H9 (cell line): ENCODE results near the gene IFT81. TPM values are rescaled to one million over a fixed set of nuclear protein-coding genes. Genes with fewer than 3 reads are reported as not detected.

Experiments
- DNase-seq: peaks from one replicate; pipeline ENCODE4 v3.0.0-alpha.2; 2017
- H2AFZ ChIP-seq: one replicate; pipeline ENCODE4 v1.6.1; 2013; ENCODE audit warnings: mild to moderate bottlenecking, low read length, control low read depth, moderate library complexity
- H2AK5ac ChIP-seq: 2 replicates; pipeline ENCODE4 v1.6.1; 2013; ENCODE audit warnings: low read length, control low read depth, mixed read lengths; ENCODE audit not compliant: insufficient read length
- H2BK120ac ChIP-seq: one replicate; pipeline ENCODE4 v1.6.1; 2013; ENCODE audit warnings: low read depth, mild to moderate bottlenecking, low read length, control low read depth, inconsistent platforms; ENCODE audit not compliant: poor library complexity, severe bottlenecking
- H2BK12ac ChIP-seq: 2 replicates; pipeline ENCODE4 v1.6.1; 2013; ENCODE audit warnings: low read length, control low read depth, mixed read lengths, low read depth; ENCODE audit not compliant: insufficient read length
- H2BK15ac ChIP-seq: 2 replicates; pipeline ENCODE4 v1.6.1; 2013; ENCODE audit warnings: low read depth, low read length, control low read depth
- H2BK20ac ChIP-seq: one replicate; pipeline ENCODE4 v1.6.1; 2013; ENCODE audit warnings: low read depth, mild to moderate bottlenecking, low read length, control low read depth, inconsistent platforms; ENCODE audit not compliant: poor library complexity, severe bottlenecking
- H2BK5ac ChIP-seq: 2 replicates; pipeline ENCODE4 v1.6.1; 2013; ENCODE audit warnings: low read length, control low read depth, mixed read lengths; ENCODE audit not compliant: insufficient read length
- H3K14ac ChIP-seq: 2 replicates; pipeline ENCODE4 v1.6.1; 2013; ENCODE audit warnings: low read length, control low read depth; ENCODE audit not compliant: insufficient read depth
- H3K18ac ChIP-seq: 2 replicates; pipeline ENCODE4 v1.6.1; 2013; ENCODE audit warnings: low read depth, mild to moderate bottlenecking, mixed read lengths, low read length, control low read depth; ENCODE audit not compliant: insufficient read length
- H3K23ac ChIP-seq: 2 replicates; pipeline ENCODE4 v1.6.1; 2013; ENCODE audit warnings: low read length, control low read depth, mixed read lengths, low read depth; ENCODE audit not compliant: insufficient read length
- H3K23me2 ChIP-seq: 2 replicates; pipeline ENCODE4 v1.6.1; 2013; ENCODE audit warnings: low read depth, mild to moderate bottlenecking, mixed read lengths, low read length, control low read depth; ENCODE audit not compliant: insufficient read length, poor library complexity, severe bottlenecking
- H3K27ac ChIP-seq: 2 replicates; pipeline ENCODE4 v1.5.1; 2013; ENCODE audit warnings: low read length, control low read depth, mixed read lengths, low read depth; ENCODE audit not compliant: insufficient read length
- H3K27me3 ChIP-seq: 2 replicates; pipeline ENCODE4 v1.6.1; 2013; ENCODE audit warnings: low read length, control low read depth, inconsistent platforms; ENCODE audit not compliant: insufficient read depth
- H3K4ac ChIP-seq: 2 replicates; pipeline ENCODE4 v1.6.1; 2013; ENCODE audit warnings: low read depth, mild to moderate bottlenecking, control low read depth, inconsistent platforms, low read length, moderate library complexity
- H3K4me1 ChIP-seq: 2 replicates; pipeline ENCODE4 v1.6.1; 2013; ENCODE audit warnings: low read length, control low read depth, inconsistent platforms; ENCODE audit not compliant: insufficient read depth
- H3K4me2 ChIP-seq: 2 replicates; pipeline ENCODE4 v1.6.1; 2013; ENCODE audit warnings: low read length, control low read depth, mixed read lengths; ENCODE audit not compliant: insufficient read length, insufficient read depth
- H3K56ac ChIP-seq: 2 replicates; pipeline ENCODE4 v1.6.1; 2013; ENCODE audit warnings: low read depth, mild to moderate bottlenecking, mixed read lengths, low read length, control low read depth; ENCODE audit not compliant: insufficient read length
- H3K79me1 ChIP-seq: 2 replicates; pipeline ENCODE4 v1.6.1; 2013; ENCODE audit warnings: low read depth, mild to moderate bottlenecking, moderate library complexity, low read length, control low read depth, inconsistent platforms; ENCODE audit not compliant: insufficient read depth, poor library complexity, severe bottlenecking
- H3K79me2 ChIP-seq: 2 replicates; pipeline ENCODE4 v1.6.1; 2013; ENCODE audit warnings: low read length, control low read depth, inconsistent platforms; ENCODE audit not compliant: insufficient read depth
- H3K9ac ChIP-seq: 2 replicates; pipeline ENCODE4 v1.6.1; 2013; ENCODE audit warnings: low read length, control low read depth, mixed read lengths; ENCODE audit not compliant: insufficient read length; ENCODE audit errors: extremely low read depth
- H3K9me3 ChIP-seq: one replicate; pipeline ENCODE4 v1.6.1; 2013; ENCODE audit warnings: low read depth, low read length, inconsistent platforms; ENCODE audit not compliant: control insufficient read depth
- H3T11ph ChIP-seq: one replicate; pipeline ENCODE4 v1.6.1; 2013; ENCODE audit warnings: mild to moderate bottlenecking, low read length, control low read depth, inconsistent platforms
- H4K20me1 ChIP-seq: one replicate; pipeline ENCODE4 v1.6.1; 2013; ENCODE audit not compliant: control insufficient read depth, insufficient read length, insufficient read depth
- H4K5ac ChIP-seq: 2 replicates; pipeline ENCODE4 v1.6.1; 2013; ENCODE audit warnings: low read depth, mild to moderate bottlenecking, mixed read lengths, low read length, control low read depth; ENCODE audit not compliant: insufficient read length
- H4K8ac ChIP-seq: replicated peaks from 2 replicates; pipeline ENCODE4 v1.6.1; 2013; ENCODE audit warnings: low read length, control low read depth, mixed read lengths, low read depth; ENCODE audit not compliant: insufficient read length
- H4K91ac ChIP-seq: 2 replicates; pipeline ENCODE4 v1.6.1; 2013; ENCODE audit warnings: low read depth, mild to moderate bottlenecking, moderate library complexity, mixed read lengths, low read length, control low read depth; ENCODE audit not compliant: insufficient read length
- H3K27ac Mint-ChIP-seq, 3 experiments: 2 replicates in 2 of 3; 3 replicates in 1 of 3; pipeline ENCODE4 v1.8.0; 2020 to 2021; ENCODE audit warnings: mixed read lengths in 3 of 3, mild to moderate bottlenecking in 1 of 3, moderate library complexity in 1 of 3
- H3K27me3 Mint-ChIP-seq: 2 replicates; pipeline ENCODE4 v1.8.0; 2021; ENCODE audit warnings: low read depth, mild to moderate bottlenecking, moderate library complexity, mixed read lengths
- H3K36me3 Mint-ChIP-seq, 3 experiments: 2 replicates in 2 of 3; 3 replicates in 1 of 3; pipeline ENCODE4 v1.8.0; 2020 to 2021; ENCODE audit warnings: low read depth in 3 of 3, mixed read lengths in 3 of 3; ENCODE audit not compliant: insufficient read depth in 1 of 3
- H3K4me1 Mint-ChIP-seq, 2 experiments: 2 replicates each; pipeline ENCODE4 v1.8.0; 2020; ENCODE audit warnings: mixed read lengths in 2 of 2
- H3K4me3 Mint-ChIP-seq, 2 experiments: 2 replicates in 1 of 2; 3 replicates in 1 of 2; pipeline ENCODE4 v1.8.0; 2020 to 2021; ENCODE audit warnings: mild to moderate bottlenecking in 2 of 2, mixed read lengths in 2 of 2, moderate library complexity in 1 of 2
- H3K9me3 Mint-ChIP-seq, 2 experiments: 2 replicates in 1 of 2; 3 replicates in 1 of 2; pipeline ENCODE4 v1.8.0; 2020; ENCODE audit warnings: mild to moderate bottlenecking in 2 of 2, mixed read lengths in 2 of 2, moderate library complexity in 1 of 2
- WGBS: extraction: QIAGEN DNeasy Blood & Tissue Kit; methylation state at CpG from one replicate; pipeline ENCODE4 v1.1.7; 2013; ENCODE audit warnings: missing lambda C conversion rate, low lambda C conversion rate, mixed read lengths; ENCODE audit not compliant: insufficient read length; ENCODE audit errors: extremely low coverage; 5-methylcytosine and 5-hydroxymethylcytosine counted together
- total RNA-seq: library from RNA; stranded (reverse); gene quantifications from 2 replicates; pipeline ENCODE4 v1.2.1, GENCODE V29; 2021
- TF ChIP-seq, protein P1 (sequence below): fragments of 200-600 bp; sonication (generic); conservative IDR thresholded peaks from 3 replicates; pipeline ENCODE4 v1.8.0; 2021; ENCODE audit warnings: antibody characterized with exemption, mild to moderate bottlenecking

Gene IFT81
- total RNA-seq, 1 experiment from 2014 or later: 9.3 TPM

DNA sequence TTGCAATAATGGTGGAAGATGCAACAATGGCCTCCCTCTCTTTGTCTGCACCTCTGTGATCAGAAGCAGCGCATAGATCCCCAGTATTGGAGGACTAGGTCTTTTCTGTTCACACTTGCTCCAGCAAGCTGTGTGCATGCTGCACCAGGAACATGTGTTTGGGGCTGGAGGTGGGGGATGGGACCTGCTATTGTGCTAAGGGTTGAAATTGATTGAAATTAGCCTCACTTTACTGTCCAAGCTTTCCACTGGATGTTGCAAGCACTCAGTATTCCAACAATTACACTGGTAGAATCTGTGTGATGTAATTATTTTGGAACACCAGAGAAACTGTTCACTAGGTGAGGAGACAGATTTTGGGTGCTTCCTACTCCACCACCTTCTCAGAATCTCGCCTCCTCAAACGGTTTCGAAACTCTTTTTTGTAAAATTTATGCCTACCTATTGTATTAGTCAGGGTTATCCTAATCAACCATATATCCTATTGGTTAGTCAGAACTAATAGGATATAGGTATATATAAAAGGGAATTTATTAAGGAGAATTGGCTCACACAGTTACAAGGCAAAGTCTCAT lies 35.6 kb downstream of the IFT81 start:
- Histone ChIP-seq H3K27me3 (no peaks in the 10 kb centered on the region), H4K8ac (no peak overlapping the region), H3K79me1 (no peaks in the 10 kb centered on the region), H2BK15ac (no peak overlapping the region), H3K23me2 (no peaks in the 10 kb centered on the region), H3K14ac (no peak overlapping the region), H3K27ac (no peak overlapping the region), H3K4ac (no peak overlapping the region), H3K23ac (no peak overlapping the region), H3K4me1 (no peaks in the 10 kb centered on the region; the same call in 1 of the 2 replicates), H2BK120ac (no peak overlapping the region), H2BK5ac (no peak overlapping the region), H2BK12ac (no peak overlapping the region), H3K9me3 (no peaks in the 10 kb centered on the region), H3K79me2 (no peaks in the 10 kb centered on the region), H4K91ac (no peak overlapping the region), H3K4me2 (no peak overlapping the region), H3K56ac (no peak overlapping the region), H2AFZ (no peak overlapping the region), H2BK20ac (no peak overlapping the region), H3T11ph (no peak overlapping the region), H4K5ac (no peak overlapping the region), H2AK5ac (no peak overlapping the region), H3K18ac (no peak overlapping the region), H3K9ac (no peak overlapping the region), H4K20me1 (no peaks in the 10 kb centered on the region)
- H3K9me3 Mint-ChIP-seq: peaks cover 13 to 14% of the 10 kb centered on the region in 2 experiments
- H3K36me3 Mint-ChIP-seq: peaks cover 21 to 37% (median 33%) of the 10 kb centered on the region in 3 experiments
- no CpG with 5 or more reads among the region's 4 CpGs for WGBS
- H3K27me3 Mint-ChIP-seq: no peaks in the 10 kb centered on the region
- no peak for DNase-seq
- H3K4me3 Mint-ChIP-seq: no peak overlapping the region
- no peak overlapping the region for H3K27ac Mint-ChIP-seq
- TF ChIP-seq, protein P1, sequence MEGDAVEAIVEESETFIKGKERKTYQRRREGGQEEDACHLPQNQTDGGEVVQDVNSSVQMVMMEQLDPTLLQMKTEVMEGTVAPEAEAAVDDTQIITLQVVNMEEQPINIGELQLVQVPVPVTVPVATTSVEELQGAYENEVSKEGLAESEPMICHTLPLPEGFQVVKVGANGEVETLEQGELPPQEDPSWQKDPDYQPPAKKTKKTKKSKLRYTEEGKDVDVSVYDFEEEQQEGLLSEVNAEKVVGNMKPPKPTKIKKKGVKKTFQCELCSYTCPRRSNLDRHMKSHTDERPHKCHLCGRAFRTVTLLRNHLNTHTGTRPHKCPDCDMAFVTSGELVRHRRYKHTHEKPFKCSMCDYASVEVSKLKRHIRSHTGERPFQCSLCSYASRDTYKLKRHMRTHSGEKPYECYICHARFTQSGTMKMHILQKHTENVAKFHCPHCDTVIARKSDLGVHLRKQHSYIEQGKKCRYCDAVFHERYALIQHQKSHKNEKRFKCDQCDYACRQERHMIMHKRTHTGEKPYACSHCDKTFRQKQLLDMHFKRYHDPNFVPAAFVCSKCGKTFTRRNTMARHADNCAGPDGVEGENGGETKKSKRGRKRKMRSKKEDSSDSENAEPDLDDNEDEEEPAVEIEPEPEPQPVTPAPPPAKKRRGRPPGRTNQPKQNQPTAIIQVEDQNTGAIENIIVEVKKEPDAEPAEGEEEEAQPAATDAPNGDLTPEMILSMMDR: no peak
- H3K4me1 Mint-ChIP-seq: peaks cover 0 to 3% of the 10 kb centered on the region in 2 experiments; a peak in 1 of 4 replicates
